Stimulated activated naive CD8-positive, alpha-beta T cell treated with anti-CD3 and anti-CD28 coated beads, Interleukin-15, amount 100 ng/mL, for 72 hours (primary cell): Measurements from ENCODE around the gene NINJ1.
"Not testable (repeated sequence)": the region's sequence is repeated elsewhere in the genome, so short reads cannot be mapped to it uniquely, and the experiment has no call there.

Experiments
- ATAC-seq: fragments of 150-1000 bp; cut with Tn5 transposase; 2 replicates; pipeline ENCODE4 v1.10.0; 2021; ENCODE audit warnings: mild to moderate bottlenecking, moderate library complexity
- DNase-seq, 2 donors: peaks; one replicate each; pipeline ENCODE4 v3.0.0; 2021 to 2022
- H3K27ac Mint-ChIP-seq, 2 donors: one replicate each; pipeline ENCODE4 v1.8.0; 2022; ENCODE audit warnings: mild to moderate bottlenecking in 2 of 2, mixed read lengths in 2 of 2, moderate library complexity in 2 of 2
- H3K27me3 Mint-ChIP-seq: one replicate; pipeline ENCODE4 v1.8.0; 2022; ENCODE audit warnings: mixed read lengths
- H3K4me1 Mint-ChIP-seq: one replicate; pipeline ENCODE4 v1.8.0; 2022; ENCODE audit warnings: mild to moderate bottlenecking, mixed read lengths
- H3K4me3 Mint-ChIP-seq, 2 donors: one replicate each; pipeline ENCODE4 v1.8.0; 2022; ENCODE audit warnings: mild to moderate bottlenecking in 2 of 2, mixed read lengths in 2 of 2, moderate library complexity in 1 of 2
- H3K9me3 Mint-ChIP-seq, 2 donors: one replicate each; pipeline ENCODE4 v1.8.0; 2022; ENCODE audit warnings: mixed read lengths in 2 of 2

The NINJ1 gene

DNA sequence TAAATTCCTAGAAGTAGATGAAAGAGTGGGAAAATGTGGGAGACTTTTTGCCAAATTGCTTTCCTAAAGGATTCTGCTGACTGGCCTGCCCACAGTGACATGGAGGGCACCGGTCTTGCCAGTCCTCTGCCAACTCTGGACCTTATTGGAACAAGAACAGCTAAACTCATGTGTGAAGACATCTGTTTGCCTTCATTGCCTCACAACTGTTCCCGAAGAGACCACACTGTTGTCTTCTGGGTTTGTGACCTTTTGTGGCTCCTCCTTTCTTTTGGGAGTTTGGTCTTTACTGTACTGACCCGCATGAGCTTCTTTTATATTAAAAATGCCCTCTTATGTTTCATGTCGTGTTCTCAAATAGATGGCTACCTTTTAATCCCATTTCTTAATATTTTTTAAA lies 33.8 kb upstream of the NINJ1 start:
- ATAC-seq (no peak), DNase-seq (no peak)
- Mint-ChIP-seq H3K4me3 (no peak overlapping the region), H3K4me1 (no peaks in the 10 kb centered on the region), H3K27me3 (no peaks in the 10 kb centered on the region), H3K9me3 (no peaks in the 10 kb centered on the region), H3K27ac (no peak overlapping the region)

GRCh38 chr9:93167185-93167584 lies 33.1 kb upstream of the NINJ1 start:
- DNase-seq (no peak), ATAC-seq (no peak)
- H3K27ac Mint-ChIP-seq, result no peak overlapping the region
- no peaks in the 10 kb centered on the region for H3K9me3 Mint-ChIP-seq
- no peak overlapping the region for H3K4me3 Mint-ChIP-seq
- H3K4me1 Mint-ChIP-seq, result no peaks in the 10 kb centered on the region
- no peaks in the 10 kb centered on the region for H3K27me3 Mint-ChIP-seq

GRCh38 chr9:93166699-93167098 lies 32.6 kb upstream of the NINJ1 start:
- ATAC-seq (no peak), DNase-seq (no peak)
- Mint-ChIP-seq H3K4me3 (no peak overlapping the region), H3K27me3 (no peaks in the 10 kb centered on the region), H3K27ac (peak overlapping the region in 1 of 2 donors; percentile 43), H3K4me1 (no peaks in the 10 kb centered on the region), H3K9me3 (no peaks in the 10 kb centered on the region)

DNA sequence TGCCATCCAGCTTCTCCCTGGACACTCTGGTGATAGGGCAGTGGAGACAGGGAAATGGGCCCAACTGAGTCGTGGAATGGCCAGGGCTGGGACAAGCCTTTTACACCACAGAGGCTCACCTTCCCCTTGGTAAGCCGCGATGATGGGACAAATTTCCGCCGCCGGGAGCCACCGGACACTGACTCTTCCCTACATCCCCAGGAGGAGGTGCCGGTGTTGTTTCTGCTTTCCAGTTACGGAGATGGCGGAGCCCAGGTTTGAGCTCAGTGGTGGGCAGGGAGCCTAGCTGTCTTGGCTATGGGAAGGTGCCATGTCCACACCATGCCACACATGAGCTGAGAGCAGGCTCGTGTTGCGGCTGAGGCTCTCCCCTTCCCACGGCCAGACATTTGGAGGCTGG lies 30.0 kb upstream of the NINJ1 start:
- H3K9me3 Mint-ChIP-seq, result no peaks in the 10 kb centered on the region
- H3K4me1 Mint-ChIP-seq, result peaks cover 11% of the 10 kb centered on the region
- H3K27me3 Mint-ChIP-seq, result no peaks in the 10 kb centered on the region
- H3K4me3 Mint-ChIP-seq, result no peak overlapping the region
- no peak overlapping the region for H3K27ac Mint-ChIP-seq
- DNase-seq (no peak), ATAC-seq (no peak)

DNA sequence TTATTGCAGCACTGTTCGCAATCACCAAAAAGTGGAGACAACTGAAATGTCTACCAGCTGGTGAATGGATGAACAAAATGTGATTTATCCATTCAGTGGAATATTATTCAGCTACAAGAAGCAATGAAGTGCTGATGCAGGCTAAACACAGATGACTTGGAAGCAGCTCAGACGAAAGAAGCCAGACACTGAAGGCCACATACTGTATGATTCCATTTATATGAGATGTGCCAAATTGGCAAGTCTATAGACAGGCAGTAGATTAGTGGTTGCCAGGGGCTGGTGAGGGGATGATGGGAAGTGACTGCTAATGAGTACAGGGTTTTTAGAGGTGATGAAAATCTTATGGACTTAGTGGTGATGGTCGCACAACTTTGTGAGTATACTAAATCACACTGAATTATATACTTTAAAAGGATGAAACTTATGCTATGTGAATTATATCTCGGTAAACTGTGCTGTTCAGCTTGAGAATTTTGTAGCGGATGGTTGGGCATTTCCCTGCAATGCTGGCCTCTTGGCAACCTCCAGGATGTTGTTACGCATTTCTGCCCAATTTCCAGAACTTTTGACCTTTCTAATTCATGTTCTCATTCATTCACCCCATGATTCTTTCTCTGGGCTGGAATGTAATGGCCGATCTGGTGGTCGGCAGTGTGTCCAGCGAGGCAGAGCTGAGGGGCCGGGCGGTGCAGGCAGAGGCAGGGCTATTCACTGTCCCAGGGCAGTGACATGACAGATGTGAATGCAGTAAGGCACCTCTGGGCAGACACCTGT lies 27.9 kb upstream of the NINJ1 start:
- no peak overlapping the region for H3K4me3 Mint-ChIP-seq
- no peaks in the 10 kb centered on the region for H3K27me3 Mint-ChIP-seq
- no peaks in the 10 kb centered on the region for H3K9me3 Mint-ChIP-seq
- ATAC-seq, result no peak
- H3K27ac Mint-ChIP-seq, result no peak overlapping the region
- no peak for DNase-seq
- H3K4me1 Mint-ChIP-seq, result peaks cover 11% of the 10 kb centered on the region

GRCh38 chr9:93159601-93160471 lies 25.8 kb upstream of the NINJ1 start:
- DNase-seq, result peak; percentile 73 to 78

DNA sequence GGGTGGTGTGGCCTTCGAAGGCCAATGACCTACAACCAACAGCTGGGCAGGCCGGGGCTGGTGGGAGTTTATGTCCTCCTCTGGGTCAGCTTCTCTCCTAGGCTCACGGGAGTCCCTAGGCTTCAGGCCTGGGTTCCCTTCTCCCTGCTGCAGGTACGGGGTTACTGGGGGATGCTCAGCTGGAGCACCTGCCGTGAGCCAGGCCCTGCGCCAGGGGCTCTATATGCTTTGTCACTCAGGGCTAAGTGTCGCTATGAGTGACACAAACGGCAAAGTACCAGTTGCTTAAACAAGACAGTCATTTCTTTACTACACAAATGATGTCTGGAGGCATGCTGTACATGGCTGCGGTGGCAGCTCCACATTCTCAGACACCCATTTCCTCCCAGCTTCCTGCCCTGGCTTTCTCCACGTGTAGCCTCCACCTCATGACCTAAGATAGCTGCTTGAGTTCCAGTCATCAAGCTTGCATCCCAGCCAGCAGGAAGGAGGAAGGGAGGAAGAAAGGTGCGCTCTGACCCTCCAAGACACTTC lies 22.5 kb upstream of the NINJ1 start:
- peaks cover 22% of the 10 kb centered on the region for H3K4me1 Mint-ChIP-seq
- DNase-seq (peak in 1 of 2 donors; percentile 53), ATAC-seq (peak; percentile 89)
- no peaks in the 10 kb centered on the region for H3K9me3 Mint-ChIP-seq
- H3K27ac Mint-ChIP-seq, result peak overlapping the region in 1 of 2 donors; percentile 86
- H3K4me3 Mint-ChIP-seq, result no peak overlapping the region
- H3K27me3 Mint-ChIP-seq, result no peaks in the 10 kb centered on the region

More at GRCh38 chr9:93159601-93160471, 25.8 kb upstream of the NINJ1 start:
- Mint-ChIP-seq H3K4me1 (peaks cover 22% of the 10 kb centered on the region), H3K27ac (no peak overlapping the region), H3K27me3 (no peaks in the 10 kb centered on the region), H3K9me3 (no peaks in the 10 kb centered on the region), H3K4me3 (no peak overlapping the region)
- peak; percentile 86 for ATAC-seq

DNA sequence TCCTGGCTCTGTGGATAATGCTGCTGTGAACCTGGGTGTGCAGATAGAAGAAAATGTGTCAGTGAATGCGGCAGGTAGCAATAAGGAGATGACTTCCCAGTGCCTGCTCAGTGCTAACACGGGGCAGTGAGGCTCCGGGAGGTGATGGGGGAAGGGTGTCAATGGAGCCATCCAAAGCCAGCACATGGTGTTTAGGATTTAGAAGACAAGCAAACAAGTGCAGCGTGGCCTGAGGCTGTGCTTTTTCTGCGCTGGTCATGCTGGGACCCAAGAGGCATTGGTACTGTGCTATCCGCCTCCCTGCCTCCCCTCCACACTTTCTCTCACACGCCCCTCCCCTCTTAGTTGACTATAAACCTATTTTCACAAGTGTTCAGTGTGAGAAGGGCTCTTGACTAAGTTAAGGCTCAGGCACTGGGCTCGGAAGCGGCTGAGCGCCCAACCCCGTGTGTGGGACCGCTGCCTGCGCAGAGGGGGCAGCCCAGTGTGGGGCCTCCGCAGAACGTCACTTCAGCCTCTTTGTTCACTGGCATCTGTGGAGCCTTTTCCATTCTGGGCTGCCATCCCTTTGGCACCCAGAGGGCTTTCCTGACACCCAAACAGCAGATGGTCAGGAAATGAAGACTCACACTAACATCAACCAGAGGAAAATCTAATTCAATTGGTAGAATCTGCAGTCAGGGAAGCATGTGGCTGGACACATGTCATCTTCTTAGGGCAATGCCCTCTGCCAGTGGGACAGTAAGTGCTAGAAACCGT lies 21.8 kb upstream of the NINJ1 start:
- no peak for ATAC-seq
- no peak for DNase-seq
- no peaks in the 10 kb centered on the region for H3K9me3 Mint-ChIP-seq
- H3K27ac Mint-ChIP-seq, result peak overlapping the region in 1 of 2 donors; percentile 33
- H3K4me3 Mint-ChIP-seq, result no peak overlapping the region
- H3K27me3 Mint-ChIP-seq, result no peaks in the 10 kb centered on the region
- H3K4me1 Mint-ChIP-seq, result peaks cover 22% of the 10 kb centered on the region

DNA sequence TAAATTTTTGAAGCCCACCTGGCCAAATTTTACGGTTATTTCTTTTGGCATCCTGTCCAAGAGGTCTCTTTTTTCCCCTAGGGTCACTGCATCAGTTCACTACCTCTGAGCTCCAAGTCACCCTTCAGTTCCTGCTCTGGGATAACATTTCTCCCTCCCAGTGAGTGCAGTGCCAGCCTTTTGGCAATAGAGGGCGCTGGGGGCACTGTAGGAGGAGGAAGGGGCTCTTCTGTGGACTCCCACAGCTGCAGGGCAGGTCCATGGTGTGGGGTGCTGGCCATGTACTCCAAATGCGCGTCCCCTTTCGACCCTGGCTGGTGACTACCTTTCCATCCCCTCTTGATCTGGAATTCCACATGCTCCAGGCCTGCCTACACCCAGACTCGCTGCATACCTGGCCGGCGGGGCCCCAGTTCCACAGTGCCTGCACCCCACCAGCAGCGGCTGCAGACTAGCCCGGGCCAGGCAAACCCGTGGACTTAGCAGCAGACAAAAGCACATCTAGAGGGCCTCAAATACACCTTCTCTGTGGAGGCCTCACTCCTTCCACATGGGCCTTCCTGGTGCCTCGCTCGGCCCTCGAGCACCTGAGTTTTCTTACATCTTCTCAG lies 20.3 kb upstream of the NINJ1 start:
- Mint-ChIP-seq H3K27me3 (no peaks in the 10 kb centered on the region), H3K4me1 (peaks cover 27% of the 10 kb centered on the region), H3K4me3 (no peak overlapping the region), H3K9me3 (no peaks in the 10 kb centered on the region), H3K27ac (peak overlapping the region in 1 of 2 donors; percentile 27)
- ATAC-seq (peak; percentile 45), DNase-seq (peak; percentile 50 to 57)

DNA sequence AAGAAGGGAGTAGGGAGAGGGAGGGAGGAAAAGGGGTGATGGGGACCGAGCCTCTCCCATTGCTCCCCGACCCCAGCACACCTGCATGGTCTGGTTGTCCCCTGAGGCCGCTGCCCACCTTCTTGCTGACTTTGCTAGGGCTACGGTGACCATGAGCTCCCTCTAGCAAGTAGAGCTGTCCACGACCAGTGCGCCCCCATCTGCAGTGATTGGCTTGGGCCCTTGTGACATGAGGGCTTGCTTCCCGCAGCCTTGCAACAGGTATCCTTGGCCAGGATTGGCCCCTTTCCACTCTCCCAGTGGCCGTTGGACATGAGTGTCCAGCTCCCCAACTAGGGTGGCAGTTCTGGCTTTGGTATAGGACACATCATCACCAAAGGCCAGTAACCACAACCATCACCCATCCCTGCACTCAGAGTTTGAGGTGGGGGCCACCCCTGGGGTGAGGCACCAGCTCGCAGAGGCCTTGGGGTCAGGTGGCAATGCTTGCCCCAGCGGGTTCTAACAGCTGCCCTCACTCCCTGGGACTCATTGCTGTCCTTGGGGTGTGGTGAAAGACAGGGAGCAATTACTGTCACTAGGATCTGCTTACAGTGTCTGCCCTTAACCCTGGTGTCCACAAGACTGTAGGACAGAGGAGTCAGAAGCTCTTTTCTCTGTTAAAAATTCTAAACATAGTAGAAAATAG lies 17.2 kb upstream of the NINJ1 start:
- no peak overlapping the region for H3K4me3 Mint-ChIP-seq
- DNase-seq (no peak), ATAC-seq (no peak)
- no peaks in the 10 kb centered on the region for H3K27me3 Mint-ChIP-seq
- H3K4me1 Mint-ChIP-seq, result peaks cover 44% of the 10 kb centered on the region
- peaks cover 16 to 22% of the 10 kb centered on the region in 2 donors for H3K9me3 Mint-ChIP-seq
- H3K27ac Mint-ChIP-seq, result no peak overlapping the region

- no peak for ATAC-seq
- peaks cover 20 to 26% of the 10 kb centered on the region in 2 donors for H3K9me3 Mint-ChIP-seq
- DNase-seq, result no peak
- H3K27me3 Mint-ChIP-seq, result no peaks in the 10 kb centered on the region
- peaks cover 49% of the 10 kb centered on the region for H3K4me1 Mint-ChIP-seq
- H3K27ac Mint-ChIP-seq, result peak overlapping the region in 1 of 2 donors; percentile 46
- peak overlapping the region in 1 of 2 donors; percentile 14 for H3K4me3 Mint-ChIP-seq
These were observed 15.3 kb upstream of the NINJ1 start for GRCh38 chr9:93149361-93149760.

DNA sequence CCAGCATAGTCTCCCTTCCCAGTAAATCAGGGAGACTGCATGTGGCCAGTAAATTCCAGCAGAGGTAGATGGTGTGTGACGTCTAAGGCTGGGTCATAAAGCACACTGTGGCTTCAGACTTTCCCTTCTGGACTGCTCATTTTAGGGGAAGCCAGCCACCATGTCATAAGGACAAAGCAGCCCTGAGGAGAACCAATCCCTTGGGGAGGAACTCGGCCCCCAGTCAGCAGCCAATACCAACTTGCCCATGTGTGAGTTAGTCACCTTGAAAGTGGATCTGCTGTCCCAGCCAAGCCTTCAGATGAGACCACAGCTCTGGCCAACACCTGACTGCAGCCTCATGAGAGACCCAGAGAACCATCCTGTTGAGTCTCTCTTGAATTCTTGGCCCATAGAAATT lies 14.7 kb upstream of the NINJ1 start:
- H3K4me1 Mint-ChIP-seq, result peaks cover 55% of the 10 kb centered on the region
- DNase-seq (no peak), ATAC-seq (no peak)
- peak overlapping the region in 1 of 2 donors; percentile 85 for H3K27ac Mint-ChIP-seq
- peak overlapping the region in 1 of 2 donors; percentile 12 for H3K4me3 Mint-ChIP-seq
- H3K27me3 Mint-ChIP-seq, result no peaks in the 10 kb centered on the region
- peaks cover 20 to 26% of the 10 kb centered on the region in 2 donors for H3K9me3 Mint-ChIP-seq

DNA sequence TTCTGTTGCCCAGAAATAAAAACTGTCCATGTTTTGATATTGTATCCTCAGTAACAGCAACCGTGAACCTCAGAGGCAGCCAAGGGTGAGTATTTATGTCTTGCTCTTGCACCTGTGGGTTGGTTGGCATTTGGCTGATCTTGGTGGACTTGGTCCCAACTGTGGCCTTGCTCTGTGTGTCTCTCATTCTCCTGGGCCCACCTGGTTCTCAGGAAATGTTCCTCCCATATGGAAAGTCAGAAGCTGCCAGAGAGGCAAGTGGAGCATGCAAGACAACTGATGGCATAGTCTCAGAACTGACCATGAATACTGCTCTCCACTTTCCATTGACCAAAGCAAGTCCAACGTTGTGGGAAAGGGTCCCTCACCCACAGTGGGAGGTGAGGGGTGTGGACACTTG lies 13.6 kb upstream of the NINJ1 start:
- H3K4me3 Mint-ChIP-seq, result no peak overlapping the region
- peaks cover 20 to 26% of the 10 kb centered on the region in 2 donors for H3K9me3 Mint-ChIP-seq
- H3K27ac Mint-ChIP-seq, result peak overlapping the region in 1 of 2 donors; percentile 34
- no peaks in the 10 kb centered on the region for H3K27me3 Mint-ChIP-seq
- peaks cover 65% of the 10 kb centered on the region for H3K4me1 Mint-ChIP-seq
- DNase-seq, result no peak
- no peak for ATAC-seq

- peaks cover 74% of the 10 kb centered on the region for H3K4me1 Mint-ChIP-seq
- H3K4me3 Mint-ChIP-seq, H3K27me3 Mint-ChIP-seq, DNase-seq: not testable (repeated sequence)
- peaks cover 20 to 26% of the 10 kb centered on the region in 2 donors for H3K9me3 Mint-ChIP-seq
- peak overlapping the region; percentile 56 to 63 for H3K27ac Mint-ChIP-seq
- ATAC-seq, result peak; percentile 50
These were observed 12.6 kb upstream of the NINJ1 start for GRCh38 chr9:93146696-93147095.
